K562 (cell line): ENCODE data around the gene DNM1. TPM values are rescaled to one million over a fixed set of nuclear protein-coding genes. Genes with fewer than 3 reads are reported as not detected.

Experiments
- ATAC-seq: fragments of 200-7000 bp; cut with Tn5 transposase; 3 replicates; pipeline ENCODE4 v1.9.1; 2020; ENCODE audit warnings: moderate library complexity
- BruUV-seq: library from RNA; stranded (reverse); fragments of 400-500 nt; replicated peaks from 2 replicates; lab custom pipeline; 2021; lab: Mats Ljungman, UMichigan
- CTCF ChIA-PET: fragments of 300-600 bp; formaldehyde crosslinking; extraction: SDS; loops from one replicate; lab custom pipeline; 2021; ENCODE audit warnings: low intra/inter-chr PET ratio; lab: Yijun Ruan, JAX
- POLR2A ChIA-PET: fragments of 300-600, 350-650 bp; sonication (Branson Sonifier 250); formaldehyde crosslinking; extraction: SDS; loops from one replicate; lab custom pipeline; 2021; ENCODE audit warnings: antibody characterized with exemption, inconsistent platforms; lab: Yijun Ruan, JAX
- DNase-seq, 4 experiments: peaks; one replicate each; pipeline versions ENCODE4 v3.0.0 to v3.0.0-alpha.2; 2011 to 2018; ENCODE audit warnings: low spot score in 3 of 4, mixed read lengths in 3 of 4; ENCODE audit errors: extremely low read depth in 1 of 4
- FAIRE-seq: peaks from 2 replicates; lab custom pipeline; 2011; peaks lifted over from hg19 to GRCh38; lab: Jason Lieb, UNC
- H2AFZ ChIP-seq: 2 replicates; pipeline ENCODE4 v1.6.0; 2011; ENCODE audit warnings: low read depth, low read length, control low read depth, inconsistent platforms
- H3K27ac ChIP-seq: fragments of 200-600 bp; 3 replicates; pipeline ENCODE4 v1.8.0; 2011; ENCODE audit warnings: low read depth, mild to moderate bottlenecking, control low read depth, inconsistent platforms, low read length, moderate library complexity, mixed read lengths; ENCODE audit errors: extremely low read depth
- H3K27me3 ChIP-seq, 2 experiments: fragments of 300-600 bp in 1 of 2; 2 replicates in 1 of 2; 3 replicates in 1 of 2; pipeline versions ENCODE4 v1.6.0 to v1.8.0; 2011; ENCODE audit warnings: inconsistent platforms in 2 of 2, low read length in 2 of 2, mild to moderate bottlenecking in 1 of 2, mixed read lengths in 1 of 2, moderate library complexity in 1 of 2; ENCODE audit not compliant: control insufficient read depth in 2 of 2, insufficient read depth in 2 of 2
- H3K36me3 ChIP-seq: fragments of 300-600 bp; 3 replicates; pipeline ENCODE4 v1.8.0; 2011; ENCODE audit warnings: mild to moderate bottlenecking, low read length, inconsistent platforms; ENCODE audit not compliant: control insufficient read depth, insufficient read depth
- H3K4me1 ChIP-seq, 2 experiments: fragments of 200-600 bp in 1 of 2; replicated peaks in 1 of 2; 2 replicates in 1 of 2; 3 replicates in 1 of 2; pipeline versions ENCODE4 v1.5.1 to v1.8.0; 2011; ENCODE audit warnings: inconsistent platforms in 2 of 2, low read length in 2 of 2, mild to moderate bottlenecking in 1 of 2, mixed read lengths in 1 of 2, moderate library complexity in 1 of 2; ENCODE audit not compliant: control insufficient read depth in 2 of 2, insufficient read depth in 2 of 2
- H3K4me2 ChIP-seq: 2 replicates; pipeline ENCODE4 v1.6.1; 2011; ENCODE audit warnings: low read length, control low read depth, inconsistent platforms, mixed read lengths; ENCODE audit not compliant: insufficient read depth
- H3K4me3 ChIP-seq: fragments of 200-600 bp; sonication (generic), shearing (Covaris generic); 2 replicates; pipeline ENCODE4 v1.5.1; 2016; ENCODE audit warnings: control low read depth, inconsistent platforms
- H3K79me2 ChIP-seq: fragments of 200-600 bp; 3 replicates; pipeline ENCODE4 v1.8.0; 2011; ENCODE audit warnings: low read length, inconsistent platforms; ENCODE audit not compliant: control insufficient read depth, insufficient read depth
- H3K9ac ChIP-seq, 2 experiments: 2 replicates each; pipeline versions ENCODE4 v1.6.0 to v1.6.1; 2011; ENCODE audit warnings: low read depth in 2 of 2, low read length in 2 of 2, control low read depth in 1 of 2, inconsistent platforms in 1 of 2, mild to moderate bottlenecking in 1 of 2, mixed read lengths in 1 of 2; ENCODE audit not compliant: insufficient read depth in 1 of 2
- H3K9me1 ChIP-seq: one replicate; pipeline ENCODE4 v1.6.0; 2011; ENCODE audit warnings: inconsistent platforms, mild to moderate bottlenecking, low read length, moderate library complexity; ENCODE audit not compliant: control insufficient read depth, insufficient read depth
- H3K9me3 ChIP-seq: replicated peaks from 2 replicates; pipeline ENCODE4 v1.5.1; 2011; ENCODE audit warnings: low read depth, low read length, inconsistent platforms; ENCODE audit not compliant: control insufficient read depth, insufficient read depth
- H4K20me1 ChIP-seq: replicated peaks from 2 replicates; pipeline ENCODE4 v1.6.1; 2011; ENCODE audit warnings: low read length, inconsistent platforms, mixed read lengths; ENCODE audit not compliant: control insufficient read depth, insufficient read depth
- ELF1 ChIP-seq: fragments of 200-800 bp; sonication (Bioruptor generic); IDR thresholded peaks from 2 replicates; pipeline ENCODE4 v1.6.1; 2016; ENCODE audit warnings: missing genetic modification characterization, missing compliant biosample characterization
- ELF4 ChIP-seq: fragments of 450-650 bp; formaldehyde crosslinking; IDR thresholded peaks from 2 replicates; pipeline ENCODE4 v1.4.0; 2022; ENCODE audit warnings: missing genetic modification characterization
- HOMEZ ChIP-seq: fragments of 250-450 bp; sonication (Bioruptor Pico); IDR thresholded peaks from 2 replicates; pipeline ENCODE4 v1.4.0; 2020; ENCODE audit warnings: mild to moderate bottlenecking, moderate library complexity
- IRF2 ChIP-seq: sonication (generic); formaldehyde crosslinking; IDR thresholded peaks from 2 replicates; pipeline ENCODE4 v1.8.1; 2022; ENCODE audit warnings: mild to moderate bottlenecking, missing genetic modification reagents
- KLF1 ChIP-seq: fragments of 450-650 bp; IDR thresholded peaks from 2 replicates; pipeline ENCODE4 v1.6.1; 2016; ENCODE audit warnings: missing genetic modification characterization, missing compliant biosample characterization
- LARP7 ChIP-seq: fragments of 450-650 bp; IDR thresholded peaks from 2 replicates; pipeline ENCODE4 v1.6.1; 2016
- MAX ChIP-seq: sonication (generic); formaldehyde crosslinking; IDR thresholded peaks from 2 replicates; pipeline ENCODE4 v1.9.0; 2022; ENCODE audit warnings: mild to moderate bottlenecking, missing genetic modification reagents
- NEUROD1 ChIP-seq: fragments of 150-350 bp; IDR thresholded peaks from 2 replicates; pipeline ENCODE4 v1.6.1; 2014; ENCODE audit warnings: borderline replicate concordance, low read length, low read depth; ENCODE audit not compliant: partially characterized antibody
- NKRF ChIP-seq: fragments of 450-650 bp; IDR thresholded peaks from 2 replicates; pipeline ENCODE4 v1.6.1; 2016; ENCODE audit warnings: borderline replicate concordance
- NRF1 ChIP-seq, 2 experiments: fragments of 450-650 bp; IDR thresholded peaks in 1 of 2; conservative IDR thresholded peaks in 1 of 2; 2 replicates each; pipeline ENCODE4 v1.6.1; 2014; ENCODE audit warnings: mild to moderate bottlenecking in 2 of 2
- OTX1 ChIP-seq: fragments of 450-650 bp; formaldehyde crosslinking; IDR thresholded peaks from 2 replicates; pipeline ENCODE4 v1.4.0; 2022; ENCODE audit warnings: mild to moderate bottlenecking
- RBM14 ChIP-seq: fragments of 200-400 bp; formaldehyde crosslinking; IDR thresholded peaks from 2 replicates; pipeline ENCODE4 v1.6.1; 2018; ENCODE audit warnings: low read depth, mild to moderate bottlenecking, low read length, moderate library complexity, borderline replicate concordance; ENCODE audit not compliant: insufficient read depth
- TRIM24 ChIP-seq, 2 experiments: fragments of 450-650 bp; IDR thresholded peaks; 2 replicates each; pipeline ENCODE4 v1.6.1; 2016
- ZBTB26 ChIP-seq: fragments of 450-650 bp; formaldehyde crosslinking; IDR thresholded peaks from 2 replicates; pipeline ENCODE4 v1.4.0; 2022; ENCODE audit warnings: missing genetic modification characterization
- ZKSCAN1 ChIP-seq: fragments of 150-350 bp; IDR thresholded peaks from 2 replicates; pipeline ENCODE4 v1.6.1; 2016; ENCODE audit warnings: low read depth, low read length
- ZNF324 ChIP-seq: fragments of 250-450 bp; sonication (Bioruptor Pico); IDR thresholded peaks from 2 replicates; pipeline ENCODE4 v1.4.0; 2020; ENCODE audit warnings: mild to moderate bottlenecking
- WGBS: fragments of 100-300 bp; shearing (Covaris generic); methylation state at CpG from one replicate; pipeline ENCODE4 v1.1.6; 2016; ENCODE audit warnings: low coverage, mixed read lengths; ENCODE audit not compliant: insufficient coverage; ENCODE audit errors: missing lambda C conversion rate; 5-methylcytosine and 5-hydroxymethylcytosine counted together
- in situ Hi-C: fragments of 300-500 bp; cut with MboI; formaldehyde crosslinking; loops from 4 replicates; pipeline ENCODE4 v1.15.0; 2018; ENCODE audit warnings: inconsistent platforms, mixed read lengths
- intact Hi-C: fragments of 100-400 bp; cut with micrococcal nuclease; formaldehyde crosslinking; loops from 2 replicates; pipeline ENCODE4 v1.14.2; 2022
- polyA plus RNA-seq, 8 experiments: library from polyadenylated mRNA; depleted of rRNA in 4 of 8; stranded (reverse) in 5 of 8; unstranded in 3 of 8; fragments of >200 nt; fragmentation: Nextera tagmentation in 2 of 8; fragmentation: Illumina TruSeq in 1 of 8; extraction: Ambion mirVana in 2 of 8; extraction: Trizol in 1 of 8; gene quantifications; 2 replicates each; pipeline versions ENCODE4 v1.2.1 to v1.2.3, GENCODE V29; 2011 to 2014; ENCODE audit warnings: inconsistent platforms in 1 of 8, missing spikeins in 1 of 8
- total RNA-seq, 7 experiments: library from RNA; depleted of rRNA in 6 of 7; stranded (reverse); fragments of >200 nt in 6 of 7; fragmentation: Illumina TruSeq in 2 of 7; extraction: Trizol in 2 of 7; gene quantifications; 2 replicates each; pipeline versions ENCODE4 v1.2.1 to v1.2.3, GENCODE V29; 2011 to 2021; ENCODE audit warnings: low replicate concordance in 1 of 7

Gene DNM1
- total and polyA plus RNA-seq, 9 of the 15 experiments (the other 6 are each of a cell fraction or from before 2014, with no cell fraction given) = 0.39 to 23.1 (median 9.1) TPM

GRCh38 chr9:128245421-128246151, 42.4 kb downstream of the DNM1 start (continued):
- 0 out of 2 replicates have a peak, but pooled peaks have one; percentile 20 for TF ChIP-seq ZNF324 (CRISPR knock-in tag)
- TF ChIP-seq NRF1 (conservative IDR thresholded peaks at IDR 0.05 in 1 of 2, IDR thresholded peaks at IDR 0.05 in 1 of 2) = 0 out of 4 replicates have a peak, but pooled peaks of 1 of the 2 experiments have one; percentile 19
- TF ChIP-seq NEUROD1 = peak; percentile 23
- TF ChIP-seq, all 486 proteins: peak for 18

GRCh38 chr9:128246471-128246870, 43.3 kb downstream of the DNM1 start:
- H3K36me3 ChIP-seq = no peaks in the 10 kb centered on the region
- H3K9me3 ChIP-seq = no peaks in the 10 kb centered on the region
- ATAC-seq (no peak), FAIRE-seq (peak; percentile 51), DNase-seq (peak in 1 of 4 experiments; percentile 23)
- no peaks in the 10 kb centered on the region for H4K20me1 ChIP-seq
- no peak overlapping the region for H3K27ac ChIP-seq
- POLR2A ChIA-PET = interaction anchor here (0.7 to 1.5 kb wide), 7 partner anchors 8 to 113 kb away, joined by 3 to 6 read pairs (median 4); partner anchors contain the start of gene BBLN
- H3K9ac ChIP-seq = peak overlapping the region in 1 of 2 experiments; percentile 29; a peak in 1 of 4 replicates
- no TSS peak for BruUV-seq
- intact Hi-C loops (no loop called here), in situ Hi-C loops (loop anchor here (10.0 kb wide), 1 partner anchor 448 kb away; no protein-coding TSS in a partner anchor)
- H3K4me1 ChIP-seq = peaks cover 36 to 62% of the 10 kb centered on the region in 2 experiments
- no peak overlapping the region for H2AFZ ChIP-seq
- CTCF ChIA-PET = no interaction called here
- H3K27me3 ChIP-seq = no peaks in the 10 kb centered on the region
- H3K4me3 ChIP-seq = no peak overlapping the region
- peaks cover 9% of the 10 kb centered on the region; the same call in 2 of the 3 replicates for H3K79me2 ChIP-seq
- 45% methylated on average over 2 of the region's 2 CpGs for WGBS
- H3K4me2 ChIP-seq = no peak overlapping the region
- no peaks in the 10 kb centered on the region for H3K9me1 ChIP-seq
- peak; percentile 77; the same call in 1 of the 2 replicates for TF ChIP-seq LARP7
- peak; percentile 48; the same call in 1 of the 2 replicates for TF ChIP-seq ZBTB26 (CRISPR knock-in tag)
- 0 out of 4 replicates have a peak, but pooled peaks of 1 of the 2 experiments have one; percentile 17 for TF ChIP-seq TRIM24 (IDR thresholded peaks at IDR 0.05)
- TF ChIP-seq OTX1 = peak; percentile 79; the same call in 1 of the 2 replicates
- TF ChIP-seq NKRF = 0 out of 2 replicates have a peak, but pooled peaks have one; percentile 23
- TF ChIP-seq ELF1 = no peak
- TF ChIP-seq ELF4 (CRISPR knock-in tag) = peak; percentile 88
- TF ChIP-seq HOMEZ = no peak
- no peak for TF ChIP-seq RBM14
- no peak for TF ChIP-seq ZKSCAN1
- no peak for TF ChIP-seq MAX (CRISPR knock-in tag)
- no peak for TF ChIP-seq KLF1 (tag)
- TF ChIP-seq IRF2 (CRISPR knock-in tag) = no peak
